IPS-NIHi7 (cell line): ENCODE data around the gene MSI2.

Source experiments
- DNase-seq: peaks from one replicate; pipeline ENCODE4 v3.0.0; 2012; ENCODE audit warnings: mixed read lengths; ENCODE audit errors: extremely low spot score

The MSI2 gene

GRCh38 chr17:57554826-57555635 is 298.7 kb downstream of the MSI2 start:
- DNase-seq = no peak

DNA sequence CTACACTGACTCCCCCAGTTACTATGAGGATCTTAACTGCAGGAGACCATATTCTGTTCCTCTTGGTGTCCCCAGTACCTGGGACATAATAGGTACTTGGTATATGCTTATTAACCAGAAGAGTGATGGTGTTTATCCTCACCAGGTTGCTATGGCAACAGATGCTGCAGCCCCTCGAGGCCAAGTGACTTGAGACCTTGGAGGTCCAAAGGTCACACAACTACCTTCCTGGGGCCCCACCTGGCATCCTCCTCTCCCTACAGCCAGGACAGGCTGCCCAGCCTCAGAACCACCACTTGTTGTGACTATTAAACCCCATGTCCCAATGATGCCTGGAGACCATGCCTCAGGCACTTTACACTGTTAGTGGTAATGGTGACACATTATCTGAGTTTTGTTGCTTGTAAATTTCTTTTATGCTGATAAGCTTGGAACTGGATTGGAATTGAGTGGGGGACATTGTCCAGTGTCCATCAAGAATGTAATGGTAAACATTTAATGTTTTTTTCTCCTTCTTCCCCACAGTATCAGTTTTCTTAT is 299.4 kb downstream of the MSI2 start:
- no peak for DNase-seq

- no peak for DNase-seq
These were observed 300.0 kb downstream of the MSI2 start for GRCh38 chr17:57556320-57556719.

DNA sequence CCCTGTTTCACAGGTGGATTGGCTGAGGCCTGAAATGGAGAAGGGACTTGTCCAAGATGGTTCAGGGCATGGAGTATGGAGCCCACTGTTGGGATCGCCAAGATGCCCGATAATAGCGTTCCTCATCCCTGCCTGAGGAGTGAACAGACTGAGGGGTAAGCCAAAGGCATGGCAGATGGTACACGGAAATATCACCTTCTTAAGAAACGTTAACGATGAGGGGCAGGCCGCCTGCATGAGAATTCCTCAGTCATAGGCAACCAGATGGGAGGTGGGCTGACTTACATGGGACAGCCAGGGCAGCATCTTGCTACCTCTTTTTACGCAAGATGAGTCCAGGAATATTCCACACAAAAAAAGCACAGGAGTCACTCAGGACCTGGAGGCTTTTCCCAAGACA is 300.7 kb downstream of the MSI2 start:
- DNase-seq = no peak

- DNase-seq = no peak
These were observed 301.1 kb downstream of the MSI2 start for GRCh38 chr17:57557416-57557815.

DNA sequence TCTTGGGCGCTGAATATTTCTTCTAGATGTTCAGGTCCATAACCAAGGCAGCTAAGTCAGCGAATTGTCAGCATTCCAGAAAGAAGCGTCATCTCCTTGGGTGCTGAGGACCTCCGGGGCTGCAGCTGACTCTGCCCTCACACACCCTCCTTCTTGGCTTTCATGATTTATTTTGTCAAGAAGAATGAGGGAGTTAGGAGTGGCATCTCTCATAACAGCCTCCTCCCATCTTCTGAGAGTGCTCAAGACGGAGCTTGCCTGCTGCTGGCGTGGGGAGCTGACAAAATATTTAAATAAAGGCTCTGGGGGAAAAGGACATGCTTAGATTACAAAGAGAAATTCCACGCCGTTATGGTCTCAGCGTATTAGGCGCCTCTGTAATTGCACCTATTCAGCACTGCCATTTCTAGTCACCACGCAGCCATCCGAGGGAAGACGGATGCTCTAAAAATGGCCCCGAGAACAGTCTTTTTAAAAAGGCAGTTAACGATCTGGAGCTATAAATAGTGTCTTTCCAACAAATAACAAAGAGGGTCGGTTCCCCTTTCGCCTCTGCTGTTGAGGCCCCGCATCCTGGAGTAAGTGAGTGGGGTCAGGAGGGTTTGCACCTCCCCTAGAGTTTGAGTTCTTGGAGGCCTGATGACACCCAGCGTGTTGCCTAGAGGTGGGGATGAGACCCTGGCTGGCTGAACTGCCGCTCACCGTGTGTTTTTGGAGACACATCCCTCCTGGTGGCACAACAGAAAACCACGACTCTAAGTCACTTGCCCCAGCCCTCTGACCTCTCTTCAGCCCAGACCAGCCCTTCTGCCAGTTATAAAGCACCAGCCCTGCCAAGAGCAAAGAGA is 301.7 kb downstream of the MSI2 start:
- DNase-seq = no peak

- DNase-seq = no peak
These were observed 302.9 kb downstream of the MSI2 start for GRCh38 chr17:57559226-57559625.

- no peak for DNase-seq
These were observed 303.5 kb downstream of the MSI2 start for GRCh38 chr17:57559634-57560318.

DNA sequence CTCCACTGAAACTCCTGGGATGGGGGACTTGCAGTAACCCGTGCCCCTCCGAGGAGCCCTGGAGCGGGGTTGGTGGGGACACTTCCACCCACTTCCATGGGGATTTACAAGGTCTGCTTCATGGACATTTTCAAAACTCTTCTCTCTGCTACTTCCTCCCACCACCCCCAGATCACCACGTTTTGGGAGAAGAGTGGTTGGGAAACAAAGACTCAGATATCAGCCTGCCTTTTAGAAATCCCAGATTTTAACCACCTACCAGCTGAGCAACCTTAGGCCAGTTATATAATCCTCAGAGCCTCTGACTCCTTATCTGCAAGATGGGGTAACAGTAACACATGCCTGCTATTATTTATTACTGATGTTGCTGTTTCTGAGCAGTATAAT is 304.0 kb downstream of the MSI2 start:
- DNase-seq = no peak

- no peak for DNase-seq
These were observed 304.9 kb downstream of the MSI2 start for GRCh38 chr17:57561072-57561861.

DNA sequence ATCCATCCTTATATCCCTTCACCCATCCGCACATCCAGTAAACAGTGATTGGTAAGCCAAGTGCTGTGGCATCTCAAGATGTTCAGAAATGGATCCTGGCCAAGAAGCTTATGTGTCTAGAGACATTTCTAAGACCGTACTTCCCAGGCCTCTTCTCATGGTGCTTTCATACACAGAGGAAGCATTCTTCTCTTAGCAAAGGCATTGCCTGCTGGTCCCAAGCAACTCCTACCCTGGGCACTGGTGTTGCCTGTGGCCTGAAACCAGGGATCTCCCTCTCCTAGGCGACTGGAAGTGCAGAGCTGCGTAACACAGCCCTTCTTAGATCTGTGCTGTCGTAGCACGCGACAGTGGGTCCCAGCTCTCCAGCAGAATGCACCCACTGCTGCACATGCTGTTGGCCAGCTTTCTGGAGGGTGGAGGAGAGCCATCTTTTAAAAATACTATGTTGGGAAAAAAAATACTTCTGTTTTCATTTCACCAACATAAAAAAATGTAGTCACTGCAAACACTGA is 305.9 kb downstream of the MSI2 start:
- DNase-seq = no peak

DNA sequence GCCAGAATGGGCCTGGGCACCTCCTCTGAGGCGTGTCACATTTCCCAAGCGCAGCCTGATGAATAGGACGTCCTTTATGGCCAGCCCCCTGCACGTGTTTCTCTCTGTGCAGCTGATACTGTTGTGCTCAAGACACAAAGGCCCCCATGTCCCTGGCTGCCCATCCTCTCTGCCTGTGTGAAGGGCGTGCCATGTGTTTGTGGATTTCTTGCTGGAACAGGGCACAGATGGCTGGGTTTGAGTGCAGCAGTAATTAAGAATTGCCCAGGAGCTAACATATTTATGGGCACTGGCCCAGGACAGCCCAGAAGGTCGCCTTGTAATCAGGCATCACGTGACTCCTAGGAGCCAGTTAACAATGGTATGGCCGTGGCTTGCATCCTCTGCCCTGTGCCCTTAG is 307.6 kb downstream of the MSI2 start:
- DNase-seq = no peak

DNA sequence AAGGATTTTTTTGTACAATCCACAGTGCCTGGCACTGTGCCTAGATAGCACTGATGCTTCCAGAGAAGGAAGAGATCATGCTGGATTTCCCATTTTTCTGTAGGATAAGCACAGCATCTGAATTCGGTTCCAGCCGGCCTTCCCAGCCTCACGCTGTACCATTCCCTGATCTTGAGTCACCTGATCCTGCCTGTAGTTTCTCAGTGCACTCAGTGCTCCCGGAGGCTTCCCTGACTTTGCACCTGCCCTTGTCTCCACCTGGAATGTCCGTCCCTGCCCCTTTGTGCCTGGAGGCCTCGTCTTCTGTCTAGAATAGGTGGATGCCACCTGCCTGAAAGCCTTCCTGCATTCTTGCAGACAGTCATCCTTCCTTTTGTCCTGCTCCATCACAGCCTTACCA is 308.9 kb downstream of the MSI2 start:
- DNase-seq = no peak

DNA sequence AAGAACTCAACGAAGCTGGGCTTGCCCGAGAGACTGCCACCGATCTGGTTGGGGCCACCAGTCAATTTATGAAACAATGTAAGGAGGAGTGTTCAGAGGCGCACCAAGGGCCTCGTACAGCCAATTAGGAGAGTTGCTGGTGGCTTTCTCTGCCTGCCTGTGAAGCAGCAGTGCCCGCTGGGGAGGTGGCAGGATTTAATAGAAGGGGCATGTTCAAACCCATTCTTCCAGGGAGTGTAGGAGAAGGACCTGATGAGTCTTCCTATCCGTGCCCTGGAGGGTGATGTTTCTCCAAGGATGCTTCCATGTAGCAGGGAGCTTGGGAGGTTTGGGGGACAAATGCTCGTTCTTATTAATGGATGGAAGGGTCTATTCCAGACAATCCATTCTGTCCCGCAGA is 310.4 kb downstream of the MSI2 start:
- no peak for DNase-seq

DNA sequence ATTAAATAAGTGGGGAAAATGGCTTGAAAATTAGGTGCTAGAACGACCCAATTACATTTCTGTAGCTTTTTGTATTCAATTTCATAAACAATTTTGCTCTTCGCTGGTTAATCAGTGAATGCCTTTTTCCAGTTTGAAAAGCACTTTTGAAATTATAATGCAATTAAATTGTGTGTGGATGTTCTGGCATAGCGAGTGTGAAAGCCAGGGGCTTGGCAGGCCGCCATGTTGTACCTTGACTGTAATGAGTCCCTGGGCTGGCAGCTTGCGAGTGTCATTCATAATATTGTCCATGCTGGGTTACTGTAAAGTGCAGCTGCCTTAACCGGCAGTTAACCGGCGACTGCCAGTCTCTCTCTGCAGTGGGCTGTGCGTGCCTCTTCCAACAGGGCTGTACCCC is 310.9 kb downstream of the MSI2 start:
- no peak for DNase-seq

DNA sequence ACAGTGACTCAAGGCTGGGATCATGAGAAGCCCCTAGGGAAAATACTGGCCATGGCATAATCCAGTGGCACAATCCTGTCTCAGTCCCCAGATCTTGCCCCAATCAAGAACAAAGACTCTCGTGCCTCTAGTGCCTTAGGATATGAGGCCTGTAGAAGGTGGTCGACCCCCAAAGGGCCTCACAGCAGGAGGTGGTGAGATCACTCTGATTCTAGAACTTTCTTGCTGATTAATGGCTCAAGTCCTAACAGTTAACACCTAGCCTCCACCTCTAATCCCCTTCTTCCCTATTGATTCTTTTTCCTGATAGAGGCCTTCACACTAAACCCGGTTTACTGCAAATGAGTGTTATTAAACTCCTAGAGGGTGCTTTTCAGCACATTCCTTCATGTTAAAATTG is 312.0 kb downstream of the MSI2 start:
- DNase-seq = no peak

GRCh38 chr17:57569021-57569420 is 312.7 kb downstream of the MSI2 start:
- no peak for DNase-seq

DNA sequence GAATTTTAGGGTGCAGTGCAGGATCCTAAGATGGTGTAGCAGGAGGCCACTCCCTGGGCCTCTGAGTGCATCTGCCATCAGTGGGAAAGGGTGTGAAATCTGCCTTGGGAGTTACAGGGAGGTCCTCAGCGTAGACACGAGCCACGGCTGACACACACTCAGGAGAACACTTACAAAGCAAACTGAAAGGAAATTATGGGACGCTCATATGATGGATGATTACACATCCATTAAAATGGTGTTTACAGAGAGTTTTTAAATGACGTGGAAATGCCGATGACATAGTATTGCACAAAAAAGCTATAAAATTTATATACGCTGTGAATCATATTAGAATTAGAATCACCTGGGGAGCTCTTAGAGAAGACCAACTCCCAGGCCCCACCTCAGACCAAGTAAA is 313.5 kb downstream of the MSI2 start:
- DNase-seq = no peak

DNA sequence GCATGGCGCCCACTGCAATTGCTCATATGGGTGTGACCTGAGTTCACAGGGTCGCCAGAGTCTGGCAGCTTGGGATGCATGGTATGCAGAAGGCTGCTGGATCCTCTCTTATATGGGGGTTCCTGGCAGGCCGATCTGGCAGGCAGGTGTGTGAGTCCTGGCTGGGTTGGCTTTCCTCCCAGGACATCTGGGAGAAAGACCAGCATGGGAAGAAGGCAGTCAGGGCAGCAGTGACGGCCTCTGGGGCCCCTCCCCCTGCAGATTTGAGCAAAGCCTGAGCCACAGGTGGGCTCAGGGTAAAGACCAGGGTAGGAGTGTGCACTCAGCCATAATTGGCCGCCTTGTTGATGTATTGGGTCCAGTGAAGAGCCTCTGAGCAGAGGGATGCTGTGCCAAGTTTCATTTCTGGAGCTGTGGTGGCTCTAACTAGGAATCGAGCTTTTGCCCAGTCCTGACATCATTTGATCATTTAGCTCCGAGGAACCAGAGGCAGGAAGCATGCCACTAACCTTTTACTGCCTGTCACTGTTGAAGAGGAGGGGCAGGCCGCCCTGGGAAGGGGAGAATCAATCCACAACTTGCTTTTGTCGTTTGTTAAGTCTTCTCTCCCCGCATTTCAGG is 314.5 kb downstream of the MSI2 start:
- DNase-seq = no peak

- no peak for DNase-seq
These were observed 315.7 kb downstream of the MSI2 start for GRCh38 chr17:57572062-57572461.

DNA sequence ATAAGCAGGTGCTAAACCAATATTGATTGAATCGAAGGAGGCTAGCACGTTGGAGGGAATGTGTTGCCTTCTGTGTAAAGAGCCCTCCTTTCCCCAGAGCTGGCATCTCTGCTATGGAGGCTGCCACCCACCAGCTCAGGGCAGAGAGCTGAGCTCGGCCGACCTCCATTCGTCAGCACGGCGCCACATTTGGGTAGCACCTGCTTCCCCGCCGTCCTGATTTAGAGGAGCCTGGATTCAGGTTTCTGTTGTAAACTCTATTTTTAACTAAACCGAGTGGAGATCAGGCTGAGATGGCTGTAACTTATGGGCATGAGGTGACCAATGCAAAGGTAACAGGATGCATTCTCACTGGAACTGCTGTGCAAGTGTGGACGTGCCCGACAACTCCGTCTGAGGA is 316.3 kb downstream of the MSI2 start:
- no peak for DNase-seq
